SU-DHL-6 (cell line): ENCODE measurements around the gene ITPR3.

ENCODE experiments used
- EZH2phosphoT487 ChIP-seq: fragments of 200-600 bp; sonication (generic), shearing (Covaris generic); conservative IDR thresholded peaks from 2 replicates; pipeline ENCODE4 v1.6.1; 2018; ENCODE audit warnings: mild to moderate bottlenecking, antibody characterized with exemption, low read length, moderate library complexity, mixed read lengths
- TF ChIP-seq, protein P1 (sequence below): fragments of 200-600 bp; sonication (generic); IDR thresholded peaks from one replicate; pipeline ENCODE4 v1.5.1; 2017; ENCODE audit warnings: antibody characterized with exemption, mild to moderate bottlenecking, low read length, moderate library complexity; ENCODE audit not compliant: insufficient read depth, poor library complexity, severe bottlenecking

DNA sequence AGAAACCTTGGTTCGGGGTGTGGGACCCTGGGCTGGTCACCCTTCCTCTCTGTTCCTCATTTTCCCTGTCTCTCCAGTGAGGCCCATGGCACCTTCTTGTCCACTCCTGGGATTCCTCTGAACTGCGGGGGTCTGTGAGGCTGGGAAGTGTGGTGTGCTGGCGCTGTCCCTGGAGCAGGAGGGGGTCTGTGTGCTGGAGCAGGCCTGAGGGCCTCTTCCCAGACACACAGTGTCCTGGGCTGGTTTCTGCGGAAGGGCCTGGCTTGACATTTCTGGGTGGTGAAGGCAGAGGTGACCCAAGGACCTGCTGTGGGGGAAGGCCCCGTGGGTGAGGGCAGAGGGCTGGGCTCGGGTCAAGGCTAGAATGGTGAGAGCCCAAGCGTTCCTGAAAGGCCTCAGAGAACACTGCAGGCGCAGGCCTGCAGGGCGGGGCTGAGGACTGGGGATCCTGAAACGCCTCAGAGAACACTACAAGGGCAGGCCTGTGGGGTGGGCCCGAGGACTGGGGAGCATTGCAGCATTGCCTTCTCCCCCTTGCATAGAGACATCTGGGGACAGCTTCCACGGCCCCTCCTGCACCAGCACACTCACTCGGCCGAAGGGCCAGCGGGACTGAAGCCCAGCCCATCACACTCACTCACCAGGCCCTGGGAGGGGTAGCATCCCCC is 30.5 kb upstream of the ITPR3 start:
- TF ChIP-seq, protein P1, sequence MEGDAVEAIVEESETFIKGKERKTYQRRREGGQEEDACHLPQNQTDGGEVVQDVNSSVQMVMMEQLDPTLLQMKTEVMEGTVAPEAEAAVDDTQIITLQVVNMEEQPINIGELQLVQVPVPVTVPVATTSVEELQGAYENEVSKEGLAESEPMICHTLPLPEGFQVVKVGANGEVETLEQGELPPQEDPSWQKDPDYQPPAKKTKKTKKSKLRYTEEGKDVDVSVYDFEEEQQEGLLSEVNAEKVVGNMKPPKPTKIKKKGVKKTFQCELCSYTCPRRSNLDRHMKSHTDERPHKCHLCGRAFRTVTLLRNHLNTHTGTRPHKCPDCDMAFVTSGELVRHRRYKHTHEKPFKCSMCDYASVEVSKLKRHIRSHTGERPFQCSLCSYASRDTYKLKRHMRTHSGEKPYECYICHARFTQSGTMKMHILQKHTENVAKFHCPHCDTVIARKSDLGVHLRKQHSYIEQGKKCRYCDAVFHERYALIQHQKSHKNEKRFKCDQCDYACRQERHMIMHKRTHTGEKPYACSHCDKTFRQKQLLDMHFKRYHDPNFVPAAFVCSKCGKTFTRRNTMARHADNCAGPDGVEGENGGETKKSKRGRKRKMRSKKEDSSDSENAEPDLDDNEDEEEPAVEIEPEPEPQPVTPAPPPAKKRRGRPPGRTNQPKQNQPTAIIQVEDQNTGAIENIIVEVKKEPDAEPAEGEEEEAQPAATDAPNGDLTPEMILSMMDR = no peak
- TF ChIP-seq EZH2phosphoT487 = no peak
